Keratinocyte (primary cell): ENCODE measurements around the gene NOX3. TPM values are rescaled to one million over a fixed set of nuclear protein-coding genes. Genes with fewer than 3 reads are reported as not detected.

Source experiments
- DNase-seq: peaks from one replicate; pipeline ENCODE4 v3.0.0-alpha.2; 2011; ENCODE audit warnings: low read depth, missing footprints, low spot score
- FAIRE-seq: peaks from 2 replicates; lab custom pipeline; 2011; peaks lifted over from hg19 to GRCh38; lab: Jason Lieb, UNC
- H2AFZ ChIP-seq: 2 replicates; pipeline ENCODE4 v1.6.0; 2012; ENCODE audit warnings: low read length, control low read depth, inconsistent platforms; ENCODE audit not compliant: control insufficient read depth
- H3K27ac ChIP-seq: 2 replicates; pipeline ENCODE4 v1.5.1; 2011; ENCODE audit warnings: low read length; ENCODE audit not compliant: control insufficient read depth, insufficient read depth
- H3K27me3 ChIP-seq: 3 replicates; pipeline ENCODE4 v1.6.0; 2011; ENCODE audit warnings: low read length; ENCODE audit not compliant: control insufficient read depth, insufficient read depth; ENCODE audit errors: extremely low read depth
- H3K36me3 ChIP-seq, 2 experiments: 2 replicates in 1 of 2; 3 replicates in 1 of 2; pipeline ENCODE4 v1.5.1; 2011; ENCODE audit warnings: low read length in 2 of 2, mild to moderate bottlenecking in 1 of 2; ENCODE audit not compliant: control insufficient read depth in 2 of 2, insufficient read depth in 2 of 2; ENCODE audit errors: extremely low read depth in 1 of 2
- H3K4me1 ChIP-seq: 3 replicates; pipeline ENCODE4 v1.5.1; 2011; ENCODE audit warnings: low read length; ENCODE audit not compliant: control insufficient read depth, insufficient read depth; ENCODE audit errors: extremely low read depth
- H3K4me2 ChIP-seq: 3 replicates; pipeline ENCODE4 v1.6.0; 2011; ENCODE audit warnings: low read depth, low read length; ENCODE audit not compliant: control insufficient read depth, insufficient read depth; ENCODE audit errors: extremely low read depth
- H3K4me3 ChIP-seq, 3 experiments: fragments of 200-600 bp in 1 of 3; sonication (generic) in 1 of 3; 2 replicates in 2 of 3; 3 replicates in 1 of 3; pipeline ENCODE4 v1.5.1; 2011 to 2016; ENCODE audit warnings: low read length in 3 of 3, mild to moderate bottlenecking in 3 of 3, control low read depth in 2 of 3, inconsistent platforms in 1 of 3, low read depth in 1 of 3, mixed read lengths in 1 of 3, mixed run types in 1 of 3, moderate library complexity in 1 of 3; ENCODE audit not compliant: control insufficient read depth in 2 of 3, insufficient read depth in 2 of 3; ENCODE audit errors: extremely low read depth in 1 of 3
- H3K79me2 ChIP-seq: 2 replicates; pipeline ENCODE4 v1.6.0; 2012; ENCODE audit warnings: low read length; ENCODE audit not compliant: control insufficient read depth, insufficient read depth
- H3K9ac ChIP-seq: 3 replicates; pipeline ENCODE4 v1.6.0; 2011; ENCODE audit warnings: low read length; ENCODE audit not compliant: control insufficient read depth, insufficient read depth; ENCODE audit errors: extremely low read depth
- H3K9me1 ChIP-seq: 3 replicates; pipeline ENCODE4 v1.6.0; 2011; ENCODE audit warnings: low read length; ENCODE audit not compliant: control insufficient read depth, insufficient read depth; ENCODE audit errors: extremely low read depth
- H3K9me3 ChIP-seq: 2 replicates; pipeline ENCODE4 v1.5.1; 2012; ENCODE audit warnings: low read depth, low read length; ENCODE audit not compliant: control insufficient read depth
- H4K20me1 ChIP-seq: 3 replicates; pipeline ENCODE4 v1.6.0; 2011; ENCODE audit warnings: low read length; ENCODE audit not compliant: control insufficient read depth, insufficient read depth; ENCODE audit errors: extremely low read depth
- EZH2 ChIP-seq: IDR thresholded peaks from one replicate; pipeline ENCODE4 v1.6.1; 2012; ENCODE audit warnings: inconsistent platforms, mild to moderate bottlenecking, low read length, moderate library complexity
- dilution Hi-C: fragments of 300-500 bp; cut with MboI; formaldehyde crosslinking; loops from one replicate; pipeline ENCODE4 v1.7.0; 2020; ENCODE audit warnings: low sequenced_read_pairs; ENCODE audit not compliant: extremely low pct_ligation_motif_present
- polyA plus RNA-seq, 5 experiments: library from polyadenylated mRNA; depleted of rRNA in 3 of 5; stranded (reverse) in 3 of 5; stranded (forward) in 1 of 5; unstranded in 1 of 5; fragments of >200 nt; gene quantifications; 1 replicate in 1 of 5; 2 replicates in 3 of 5; 3 replicates in 1 of 5; pipeline versions ENCODE4 v1.2.1 to v1.2.3, GENCODE V29; 2011 to 2012; ENCODE audit warnings: missing spikeins in 2 of 5, low read depth in 1 of 5, low replicate concordance in 1 of 5
- TF ChIP-seq, protein P1 (sequence below), 3 experiments: IDR thresholded peaks in 1 of 3; conservative IDR thresholded peaks in 1 of 3; optimal IDR thresholded peaks in 1 of 3; 2 replicates in 2 of 3; 3 replicates in 1 of 3; pipeline versions ENCODE3 to v1.5.1; 2011; ENCODE audit warnings: low read length in 3 of 3, mild to moderate bottlenecking in 3 of 3, moderate library complexity in 2 of 3, control low read depth in 1 of 3, inconsistent platforms in 1 of 3; ENCODE audit not compliant: insufficient read depth in 2 of 3; ENCODE audit errors: extremely low read depth in 1 of 3

The NOX3 gene
- polyA plus RNA-seq, 1 donor (not counting 4 experiments of a cell fraction or from before 2014, with no cell fraction given), result not detected

DNA sequence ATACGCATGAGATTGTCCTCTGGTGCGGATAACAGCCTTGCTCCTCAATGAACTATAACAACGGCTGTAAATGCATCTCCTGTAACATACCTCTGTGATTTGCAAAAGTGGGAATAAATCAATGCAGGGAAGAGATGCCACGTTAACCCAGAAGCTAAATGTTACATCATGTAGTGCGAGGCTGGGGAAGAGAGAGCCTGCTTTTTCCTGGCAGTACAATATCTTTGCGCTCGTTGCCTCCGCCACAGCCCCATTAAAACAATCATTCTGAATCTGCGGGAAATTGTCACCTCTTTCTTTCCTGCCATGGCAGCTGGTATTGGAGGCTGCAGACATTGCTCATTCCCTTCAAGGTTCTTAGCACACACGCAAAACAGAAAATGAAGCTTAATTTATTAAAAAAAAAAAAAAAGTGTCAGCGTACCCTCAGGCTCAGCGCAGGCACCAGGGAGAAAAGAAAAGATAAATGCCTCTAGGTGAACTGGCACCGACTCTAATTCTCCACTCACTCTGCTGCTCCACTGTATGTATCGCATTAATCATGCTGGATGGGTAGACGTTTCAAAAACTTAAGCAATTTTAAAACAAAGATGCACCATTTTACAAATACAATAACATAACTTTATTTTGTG lies 71.2 kb downstream of the NOX3 start:
- Histone ChIP-seq H3K9me3 (no peaks in the 10 kb centered on the region), H2AFZ (no peak overlapping the region), H3K4me3 (no peak overlapping the region), H3K4me1 (no peaks in the 10 kb centered on the region), H3K9ac (no peak overlapping the region), H3K27ac (no peak overlapping the region), H3K27me3 (peaks cover 5% of the 10 kb centered on the region), H3K36me3 (no peaks in the 10 kb centered on the region), H3K79me2 (no peaks in the 10 kb centered on the region), H4K20me1 (no peaks in the 10 kb centered on the region), H3K4me2 (no peak overlapping the region), H3K9me1 (no peaks in the 10 kb centered on the region)
- no peak for DNase-seq
- dilution Hi-C loops, result no loop called here
- no peak for TF ChIP-seq EZH2
- no peak for FAIRE-seq

DNA sequence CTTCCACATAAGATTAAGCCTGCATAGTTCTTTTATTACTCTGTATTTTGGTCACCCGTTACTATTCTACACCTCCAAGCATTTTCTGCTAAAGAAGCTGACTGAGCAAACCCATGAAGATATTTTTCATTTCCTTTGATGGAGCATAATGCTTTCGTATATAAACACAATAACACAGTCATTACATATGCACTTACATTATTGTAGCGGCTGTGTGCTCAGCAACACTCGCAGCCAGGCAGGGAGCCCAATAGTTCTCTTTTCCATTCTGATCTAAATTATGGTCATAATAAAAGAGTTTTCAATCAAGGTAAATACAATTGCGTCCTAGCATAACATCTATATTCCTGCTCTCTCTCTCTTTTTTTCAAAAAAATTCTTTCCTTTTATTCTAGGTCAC lies 71.7 kb downstream of the NOX3 start:
- Histone ChIP-seq H3K4me2 (no peak overlapping the region), H3K4me1 (no peaks in the 10 kb centered on the region), H3K9ac (no peak overlapping the region), H2AFZ (no peak overlapping the region), H3K36me3 (no peaks in the 10 kb centered on the region), H3K27ac (no peak overlapping the region), H3K79me2 (no peaks in the 10 kb centered on the region), H3K27me3 (peaks cover 5% of the 10 kb centered on the region), H3K9me3 (no peaks in the 10 kb centered on the region), H3K4me3 (no peak overlapping the region), H3K9me1 (no peaks in the 10 kb centered on the region), H4K20me1 (no peaks in the 10 kb centered on the region)
- no peak for FAIRE-seq
- dilution Hi-C loops, result no loop called here
- DNase-seq, result no peak
- TF ChIP-seq EZH2, result no peak
- TF ChIP-seq, protein P1, sequence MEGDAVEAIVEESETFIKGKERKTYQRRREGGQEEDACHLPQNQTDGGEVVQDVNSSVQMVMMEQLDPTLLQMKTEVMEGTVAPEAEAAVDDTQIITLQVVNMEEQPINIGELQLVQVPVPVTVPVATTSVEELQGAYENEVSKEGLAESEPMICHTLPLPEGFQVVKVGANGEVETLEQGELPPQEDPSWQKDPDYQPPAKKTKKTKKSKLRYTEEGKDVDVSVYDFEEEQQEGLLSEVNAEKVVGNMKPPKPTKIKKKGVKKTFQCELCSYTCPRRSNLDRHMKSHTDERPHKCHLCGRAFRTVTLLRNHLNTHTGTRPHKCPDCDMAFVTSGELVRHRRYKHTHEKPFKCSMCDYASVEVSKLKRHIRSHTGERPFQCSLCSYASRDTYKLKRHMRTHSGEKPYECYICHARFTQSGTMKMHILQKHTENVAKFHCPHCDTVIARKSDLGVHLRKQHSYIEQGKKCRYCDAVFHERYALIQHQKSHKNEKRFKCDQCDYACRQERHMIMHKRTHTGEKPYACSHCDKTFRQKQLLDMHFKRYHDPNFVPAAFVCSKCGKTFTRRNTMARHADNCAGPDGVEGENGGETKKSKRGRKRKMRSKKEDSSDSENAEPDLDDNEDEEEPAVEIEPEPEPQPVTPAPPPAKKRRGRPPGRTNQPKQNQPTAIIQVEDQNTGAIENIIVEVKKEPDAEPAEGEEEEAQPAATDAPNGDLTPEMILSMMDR (optimal IDR thresholded peaks at IDR 0.05 in 1 of 3, IDR thresholded peaks at IDR 0.05 in 1 of 3, conservative IDR thresholded peaks at IDR 0.05 in 1 of 3; ENCODE audit: extremely low read depth in 1 of 3, insufficient read depth in 2 of 3, low read length in 3 of 3), result no peak

DNA sequence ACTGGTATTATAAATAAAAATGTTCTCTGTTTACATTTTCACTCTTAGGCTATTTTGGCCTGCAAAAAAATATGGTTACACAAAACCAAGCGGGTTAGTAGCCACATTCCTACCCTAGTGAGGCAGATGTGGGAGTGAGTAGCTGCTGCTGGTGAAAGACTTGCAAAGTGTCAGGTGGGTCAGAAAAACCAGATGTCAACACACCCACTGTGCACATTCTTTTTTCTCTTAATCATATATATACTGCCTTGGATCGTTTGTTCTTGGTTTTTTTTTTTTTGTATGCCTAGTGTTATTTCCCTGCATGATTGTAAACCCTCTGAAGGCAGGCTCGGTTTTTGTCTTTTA lies 73.3 kb downstream of the NOX3 start:
- Histone ChIP-seq H3K4me1 (no peaks in the 10 kb centered on the region), H3K9ac (no peak overlapping the region), H3K36me3 (no peaks in the 10 kb centered on the region), H3K79me2 (no peaks in the 10 kb centered on the region), H3K27ac (no peak overlapping the region), H3K27me3 (peaks cover 5% of the 10 kb centered on the region), H2AFZ (no peak overlapping the region), H4K20me1 (no peaks in the 10 kb centered on the region), H3K4me3 (no peak overlapping the region), H3K9me3 (no peaks in the 10 kb centered on the region), H3K4me2 (no peak overlapping the region), H3K9me1 (no peaks in the 10 kb centered on the region)
- TF ChIP-seq, protein P1 (optimal IDR thresholded peaks at IDR 0.05 in 1 of 3, IDR thresholded peaks at IDR 0.05 in 1 of 3, conservative IDR thresholded peaks at IDR 0.05 in 1 of 3; ENCODE audit: extremely low read depth in 1 of 3, insufficient read depth in 2 of 3, low read length in 3 of 3), result no peak
- no peak for TF ChIP-seq EZH2
- dilution Hi-C loops, result no loop called here
- DNase-seq, result no peak
- no peak for FAIRE-seq
